ENCODE measurements around the gene CACUL1. TPM values are rescaled to one million over a fixed set of nuclear protein-coding genes. Genes with fewer than 3 reads are reported as not detected.

CACUL1 gene
- total RNA-seq, 1 donor from 2014 or later: 52.4 TPM

DNA sequence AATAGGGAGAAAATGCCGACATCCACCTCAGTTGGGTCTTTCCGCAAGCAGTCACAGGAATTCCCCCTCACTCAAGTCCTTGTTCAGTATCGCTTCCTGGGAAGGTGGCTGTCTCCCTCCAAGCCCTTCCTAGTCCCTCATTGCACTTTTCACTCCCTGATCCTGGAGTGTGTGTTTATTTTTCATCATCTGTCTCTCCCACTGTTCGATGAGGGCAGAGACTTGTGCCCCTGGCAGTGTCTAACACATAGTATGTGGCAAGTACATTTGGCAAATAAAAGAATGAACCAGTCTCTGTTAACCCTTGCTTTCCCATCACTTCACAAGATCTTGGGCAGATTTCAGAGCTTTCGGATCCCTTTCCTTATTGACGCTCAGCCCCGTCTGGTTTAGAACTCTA, 24.0 kb upstream of the CACUL1 start:
- no peak for FAIRE-seq

GRCh38 chr10:118776960-118777359, 22.2 kb upstream of the CACUL1 start:
- no peaks in the 10 kb centered on the region for H3K27me3 ChIP-seq (ENCODE audit: insufficient read depth, low read length)
- no peaks in the 10 kb centered on the region for H3K4me1 ChIP-seq (ENCODE audit: insufficient read depth, low read length)
- no peak overlapping the region for H3K9ac ChIP-seq (ENCODE audit: low read length)
- no peaks in the 10 kb centered on the region for H3K9me3 ChIP-seq (ENCODE audit: insufficient read depth, low read depth, low read length)
- TF ChIP-seq CTCF (IDR thresholded peaks at IDR 0.05; ENCODE audit: insufficient read depth, low read depth, low read length) (no peak), EZH2 (IDR thresholded peaks at IDR 0.05; ENCODE audit: insufficient read depth, low read length) (no peak)
- H3K4me3 ChIP-seq (ENCODE audit: insufficient read depth, low read depth, low read length): no peak overlapping the region
- no peaks in the 10 kb centered on the region for H3K79me2 ChIP-seq (ENCODE audit: insufficient read depth, low read length)
- H3K9me3 Mint-ChIP-seq (ENCODE audit: unreplicated experiment): peaks cover 20% of the 10 kb centered on the region
- peaks cover 4% of the 10 kb centered on the region for H3K36me3 Mint-ChIP-seq (ENCODE audit: low read depth, unreplicated experiment)
- DNase-seq (ENCODE audit: low read depth): no peak
- no peak overlapping the region for H3K27ac Mint-ChIP-seq (ENCODE audit: unreplicated experiment)
- no peak overlapping the region for H2AFZ ChIP-seq (ENCODE audit: low read depth, low read length)
- FAIRE-seq: no peak
- peaks cover 17% of the 10 kb centered on the region for H3K27me3 Mint-ChIP-seq (ENCODE audit: low read depth, unreplicated experiment)
- H3K4me1 Mint-ChIP-seq (ENCODE audit: low read depth, unreplicated experiment): no peaks in the 10 kb centered on the region
- no peak overlapping the region for H3K27ac ChIP-seq (ENCODE audit: low read depth, low read length)
- no peaks in the 10 kb centered on the region for H4K20me1 ChIP-seq (ENCODE audit: insufficient read depth, low read length)
- H3K36me3 ChIP-seq (ENCODE audit: insufficient read depth, low read length): no peaks in the 10 kb centered on the region
- no peak overlapping the region for H3K4me3 Mint-ChIP-seq (ENCODE audit: unreplicated experiment)
- H3K4me2 ChIP-seq (ENCODE audit: low read length): no peak overlapping the region

More for the DNA sequence above, 24.0 kb upstream of the CACUL1 start:
- no peak for TF ChIP-seq EZH2 (IDR thresholded peaks at IDR 0.05; ENCODE audit: insufficient read depth, low read length)
- TF ChIP-seq CTCF (IDR thresholded peaks at IDR 0.05; ENCODE audit: insufficient read depth, low read depth, low read length): no peak
- DNase-seq (ENCODE audit: low read depth): no peak
- Mint-ChIP-seq H3K4me3 (ENCODE audit: unreplicated experiment) (no peak overlapping the region), H3K9me3 (ENCODE audit: unreplicated experiment) (peaks cover 18% of the 10 kb centered on the region), H3K36me3 (ENCODE audit: low read depth, unreplicated experiment) (peaks cover 4% of the 10 kb centered on the region), H3K4me1 (ENCODE audit: low read depth, unreplicated experiment) (no peaks in the 10 kb centered on the region), H3K27ac (ENCODE audit: unreplicated experiment) (no peak overlapping the region), H3K27me3 (ENCODE audit: low read depth, unreplicated experiment) (peaks cover 17% of the 10 kb centered on the region)
- Histone ChIP-seq H3K9ac (ENCODE audit: low read length) (no peak overlapping the region), H3K4me3 (ENCODE audit: insufficient read depth, low read depth, low read length) (no peak overlapping the region), H3K79me2 (ENCODE audit: insufficient read depth, low read length) (no peaks in the 10 kb centered on the region), H3K9me3 (ENCODE audit: insufficient read depth, low read depth, low read length) (no peaks in the 10 kb centered on the region), H3K27ac (ENCODE audit: low read depth, low read length) (no peak overlapping the region), H3K36me3 (ENCODE audit: insufficient read depth, low read length) (no peaks in the 10 kb centered on the region), H2AFZ (ENCODE audit: low read depth, low read length) (no peak overlapping the region), H3K27me3 (ENCODE audit: insufficient read depth, low read length) (no peaks in the 10 kb centered on the region), H4K20me1 (ENCODE audit: insufficient read depth, low read length) (no peaks in the 10 kb centered on the region), H3K4me2 (ENCODE audit: low read length) (no peak overlapping the region), H3K4me1 (ENCODE audit: insufficient read depth, low read length) (no peaks in the 10 kb centered on the region)

DNA sequence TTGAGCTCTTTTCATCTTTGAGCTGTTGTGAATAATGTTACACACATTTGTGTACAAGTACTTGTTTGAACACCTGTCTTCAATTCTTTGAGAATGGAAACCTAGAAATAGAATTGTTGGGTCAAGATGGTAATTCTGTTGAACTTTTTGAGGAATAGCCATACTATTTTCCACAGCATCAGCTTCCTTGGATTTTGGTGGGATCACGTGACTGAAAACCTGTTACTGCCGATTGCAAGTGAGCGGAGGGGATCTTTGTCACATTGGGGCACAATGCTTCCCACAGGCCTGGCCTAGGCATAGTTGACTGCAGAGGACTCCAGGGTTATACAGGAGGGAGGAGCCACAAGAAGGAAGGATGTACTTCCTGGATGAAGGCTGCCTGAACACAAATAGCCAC, 21.3 kb upstream of the CACUL1 start:
- H3K36me3 Mint-ChIP-seq (ENCODE audit: low read depth, unreplicated experiment): peaks cover 4% of the 10 kb centered on the region
- Histone ChIP-seq H3K79me2 (ENCODE audit: insufficient read depth, low read length) (no peaks in the 10 kb centered on the region), H4K20me1 (ENCODE audit: insufficient read depth, low read length) (no peaks in the 10 kb centered on the region), H3K36me3 (ENCODE audit: insufficient read depth, low read length) (no peaks in the 10 kb centered on the region), H3K4me1 (ENCODE audit: insufficient read depth, low read length) (no peaks in the 10 kb centered on the region), H2AFZ (ENCODE audit: low read depth, low read length) (no peak overlapping the region), H3K4me3 (ENCODE audit: insufficient read depth, low read depth, low read length) (no peak overlapping the region), H3K27me3 (ENCODE audit: insufficient read depth, low read length) (no peaks in the 10 kb centered on the region), H3K4me2 (ENCODE audit: low read length) (no peak overlapping the region), H3K27ac (ENCODE audit: low read depth, low read length) (no peak overlapping the region), H3K9me3 (ENCODE audit: insufficient read depth, low read depth, low read length) (no peaks in the 10 kb centered on the region), H3K9ac (ENCODE audit: low read length) (no peak overlapping the region)
- no peak overlapping the region for H3K27ac Mint-ChIP-seq (ENCODE audit: unreplicated experiment)
- no peak for DNase-seq (ENCODE audit: low read depth)
- FAIRE-seq: no peak
- H3K4me1 Mint-ChIP-seq (ENCODE audit: low read depth, unreplicated experiment): no peaks in the 10 kb centered on the region
- H3K9me3 Mint-ChIP-seq (ENCODE audit: unreplicated experiment): peaks cover 20% of the 10 kb centered on the region
- H3K27me3 Mint-ChIP-seq (ENCODE audit: low read depth, unreplicated experiment): peaks cover 18% of the 10 kb centered on the region
- no peak overlapping the region for H3K4me3 Mint-ChIP-seq (ENCODE audit: unreplicated experiment)
- no peak for TF ChIP-seq CTCF (IDR thresholded peaks at IDR 0.05; ENCODE audit: insufficient read depth, low read depth, low read length)

All from astrocyte (in vitro differentiated cells and primary cell).